GM12878 (cell line): ENCODE measurements around the gene MAGEE1. TPM values are rescaled to one million over a fixed set of nuclear protein-coding genes. Genes with fewer than 3 reads are reported as not detected.

Experiments
- ATAC-seq: fragments of 200-7000 bp; cut with Tn5 transposase; 3 replicates; pipeline ENCODE4 v1.9.1; 2020; ENCODE audit warnings: mild to moderate bottlenecking, moderate library complexity
- BruUV-seq: library from RNA; stranded (reverse); fragments of 400-500 nt; replicated peaks from 2 replicates; lab custom pipeline; 2021; lab: Mats Ljungman, UMichigan
- CTCF ChIA-PET: fragments of 300-600 bp; sonication (Branson Sonifier 250); formaldehyde crosslinking; extraction: SDS; loops from one replicate; lab custom pipeline; 2021; ENCODE audit warnings: inconsistent platforms; lab: Yijun Ruan, JAX
- POLR2A ChIA-PET: fragments of 350-600 bp; formaldehyde crosslinking; extraction: SDS; loops from one replicate; lab custom pipeline; 2021; ENCODE audit warnings: inconsistent platforms; lab: Charles Lee
- RAD21 ChIA-PET: fragments of 300-600 bp; sonication (Branson Sonifier 250); formaldehyde crosslinking; loops from one replicate; lab custom pipeline; 2023; ENCODE audit warnings: antibody characterized with exemption; ENCODE audit not compliant: unreplicated experiment; lab: Charles Lee
- SMC1A ChIA-PET: fragments of 300-600 bp; sonication (Branson Sonifier 250); formaldehyde crosslinking; loops from one replicate; lab custom pipeline; 2023; ENCODE audit not compliant: unreplicated experiment, uncharacterized antibody; lab: Charles Lee
- DNase-seq: peaks from one replicate; pipeline ENCODE4 v3.0.0-alpha.2; 2011; ENCODE audit warnings: low read depth, low spot score
- FAIRE-seq: peaks from 3 replicates; lab custom pipeline; 2011; peaks lifted over from hg19 to GRCh38; lab: Jason Lieb, UNC
- H2AFZ ChIP-seq: 2 replicates; pipeline ENCODE4 v1.6.0; 2011; ENCODE audit warnings: low read depth, low read length, control low read depth; ENCODE audit not compliant: control insufficient read depth
- H3K27ac ChIP-seq: 2 replicates; pipeline ENCODE4 v1.5.1; 2011; ENCODE audit warnings: control low read depth; ENCODE audit not compliant: control insufficient read depth, insufficient read depth
- H3K27me3 ChIP-seq, 2 experiments: replicated peaks in 1 of 2; 2 replicates each; pipeline versions ENCODE4 v1.6.0 to v1.6.1; 2011; ENCODE audit warnings: low read length in 1 of 2; ENCODE audit not compliant: control insufficient read depth in 2 of 2, insufficient read depth in 2 of 2
- H3K36me3 ChIP-seq, 2 experiments: 2 replicates each; pipeline ENCODE4 v1.5.1; 2011; ENCODE audit warnings: low read length in 1 of 2; ENCODE audit not compliant: control insufficient read depth in 2 of 2, insufficient read depth in 2 of 2
- H3K4me1 ChIP-seq: 2 replicates; pipeline ENCODE4 v1.6.1; 2011; ENCODE audit warnings: mild to moderate bottlenecking, low read length, moderate library complexity, mixed read lengths; ENCODE audit not compliant: control insufficient read depth, insufficient read depth
- H3K4me2 ChIP-seq: 2 replicates; pipeline ENCODE4 v1.6.0; 2011; ENCODE audit warnings: control low read depth; ENCODE audit not compliant: control insufficient read depth, insufficient read depth
- H3K4me3 ChIP-seq: fragments of 200-600 bp; sonication (generic); 2 replicates; pipeline ENCODE4 v1.5.1; 2016
- H3K79me2 ChIP-seq: 2 replicates; pipeline ENCODE4 v1.6.0; 2011; ENCODE audit warnings: low read length; ENCODE audit not compliant: control insufficient read depth, insufficient read depth
- H3K9ac ChIP-seq: 2 replicates; pipeline ENCODE4 v1.8.0; 2011; ENCODE audit warnings: low read length, control low read depth, mixed read lengths; ENCODE audit not compliant: control insufficient read depth, insufficient read depth
- H3K9me3 ChIP-seq: replicated peaks from 3 replicates; pipeline ENCODE4 v1.5.1; 2011; ENCODE audit warnings: mild to moderate bottlenecking, low read length; ENCODE audit not compliant: control insufficient read depth, insufficient read depth
- H4K20me1 ChIP-seq: 2 replicates; pipeline ENCODE4 v1.6.0; 2011; ENCODE audit not compliant: control insufficient read depth, insufficient read depth
- BCLAF1 ChIP-seq: fragments of 450-650 bp; IDR thresholded peaks from 2 replicates; pipeline ENCODE4 v1.6.1; 2017; ENCODE audit warnings: antibody characterized with exemption, mild to moderate bottlenecking, moderate library complexity
- CEBPB ChIP-seq, 2 experiments: fragments of 150-350 bp in 1 of 2; IDR thresholded peaks; 2 replicates each; pipeline ENCODE4 v1.6.1; 2012 to 2014; ENCODE audit warnings: low read depth in 2 of 2, low read length in 2 of 2, borderline replicate concordance in 1 of 2, inconsistent platforms in 1 of 2
- FOXK2 ChIP-seq: fragments of 450-650 bp; IDR thresholded peaks from 2 replicates; pipeline ENCODE4 v1.6.1; 2017; ENCODE audit warnings: mild to moderate bottlenecking, moderate library complexity
- POLR2AphosphoS5 ChIP-seq: IDR thresholded peaks from 2 replicates; pipeline ENCODE4 v1.6.1; 2011; ENCODE audit warnings: mild to moderate bottlenecking, low read length, inconsistent platforms
- RAD51 ChIP-seq: fragments of 450-650 bp; IDR thresholded peaks from 2 replicates; pipeline ENCODE4 v1.6.1; 2016; ENCODE audit warnings: moderate library complexity, mild to moderate bottlenecking, inconsistent platforms
- SPI1 ChIP-seq: IDR thresholded peaks from 2 replicates; pipeline ENCODE4 v1.6.1; 2011; ENCODE audit warnings: low read depth, mild to moderate bottlenecking, low read length, moderate library complexity, borderline replicate concordance; ENCODE audit not compliant: insufficient read depth
- STAT1 ChIP-seq: fragments of 450-650 bp; conservative IDR thresholded peaks from 2 replicates; pipeline ENCODE4 v1.6.1; 2014; ENCODE audit warnings: antibody characterized with exemption, mild to moderate bottlenecking
- SUZ12 ChIP-seq: fragments of 200-600 bp; sonication (generic); IDR thresholded peaks from one replicate; pipeline ENCODE4 v1.6.1; 2018; ENCODE audit warnings: antibody characterized with exemption, mild to moderate bottlenecking; ENCODE audit not compliant: unreplicated experiment
- ZZZ3 ChIP-seq: IDR thresholded peaks from 2 replicates; pipeline ENCODE4 v1.6.1; 2011; ENCODE audit warnings: low read depth; ENCODE audit not compliant: control insufficient read depth, insufficient read length
- WGBS: methylation state at CpG from one replicate; pipeline ENCODE4 v1.1.6; 2016; ENCODE audit warnings: low lambda C conversion rate; ENCODE audit not compliant: insufficient replicate concordance, insufficient coverage; ENCODE audit errors: missing lambda C conversion rate; 5-methylcytosine and 5-hydroxymethylcytosine counted together
- in situ Hi-C: fragments of 300-500 bp; cut with MboI; formaldehyde crosslinking; loops from 9 replicates; pipeline ENCODE4 v1.14.3; 2018; ENCODE audit warnings: mixed read lengths
- intact Hi-C: fragments of 100-400 bp; cut with micrococcal nuclease; formaldehyde crosslinking; loops from one replicate; pipeline ENCODE4 v1.14.2; 2022; ENCODE audit not compliant: unreplicated experiment
- polyA plus RNA-seq, 11 experiments: library from polyadenylated mRNA; depleted of rRNA in 4 of 11; unstranded in 6 of 11; stranded (reverse) in 5 of 11; fragments of >200 nt; fragmentation: Nextera tagmentation in 4 of 11; fragmentation: Illumina TruSeq in 1 of 11; extraction: Ambion mirVana in 4 of 11; extraction: Trizol in 1 of 11; gene quantifications; 1 replicate in 1 of 11; 2 replicates in 10 of 11; pipeline versions ENCODE4 v1.2.1 to v1.2.3, GENCODE V29; 2011 to 2016; ENCODE audit warnings: inconsistent platforms in 2 of 11, missing spikeins in 2 of 11, low read depth in 1 of 11
- total RNA-seq, 4 experiments: library from RNA; depleted of rRNA in 3 of 4; stranded (reverse); fragments of >200 nt in 3 of 4; fragmentation: Illumina TruSeq in 1 of 4; extraction: Trizol in 1 of 4; gene quantifications; 2 replicates each; pipeline versions ENCODE4 v1.2.1 to v1.2.3, GENCODE V29; 2013 to 2021
- TF ChIP-seq, protein P1 (sequence below): fragments of 450-650 bp; IDR thresholded peaks from 2 replicates; pipeline ENCODE4 v1.6.1; 2018; ENCODE audit warnings: mild to moderate bottlenecking, low read depth, moderate library complexity; ENCODE audit not compliant: partially characterized antibody
- TF ChIP-seq, protein P2 (sequence below): fragments of 150-350 bp; IDR thresholded peaks from 2 replicates; pipeline ENCODE4 v1.6.1; 2016; ENCODE audit warnings: low read depth, low read length
- TF ChIP-seq, protein P3 (sequence below): fragments of 450-650 bp; IDR thresholded peaks from 2 replicates; pipeline ENCODE4 v1.6.1; 2017; ENCODE audit warnings: borderline replicate concordance

The MAGEE1 gene
- total and polyA plus RNA-seq, 10 of the 15 experiments (the other 5 are each of a cell fraction or from before 2014, with no cell fraction given) = 0.07 to 4.8 (median 1.0) TPM

- H3K4me1 ChIP-seq = no peaks in the 10 kb centered on the region
- H3K4me2 ChIP-seq = no peak overlapping the region
- in situ Hi-C loops = loop anchor here (10.0 kb wide), 1 partner anchor 169 kb away; no protein-coding TSS in a partner anchor
- no peaks in the 10 kb centered on the region for H3K9me3 ChIP-seq
- CTCF ChIA-PET = interaction anchor here (0.6 to 5.0 kb wide), 10 partner anchors 12 to 290 kb away, joined by 3 to 57 read pairs (median 3); no protein-coding TSS in a partner anchor
- H3K36me3 ChIP-seq = no peaks in the 10 kb centered on the region
- no peak overlapping the region for H3K4me3 ChIP-seq
- H3K79me2 ChIP-seq = no peaks in the 10 kb centered on the region
- ATAC-seq (no peak), FAIRE-seq (no peak), DNase-seq (no peak)
- no peak overlapping the region for H3K9ac ChIP-seq
- POLR2A ChIA-PET = no interaction called here
- H3K27me3 ChIP-seq = no peaks in the 10 kb centered on the region
- H2AFZ ChIP-seq = no peak overlapping the region
- no peaks in the 10 kb centered on the region for H4K20me1 ChIP-seq
- RAD21 ChIA-PET = interaction anchor here (0.8 to 2.3 kb wide), 2 partner anchors 12 to 175 kb away, joined by 3 to 20 read pairs; no protein-coding TSS in a partner anchor
- SMC1A ChIA-PET = interaction anchor here (0.6 to 2.3 kb wide), 2 partner anchors 175 to 1153 kb away, joined by 3 to 15 read pairs; no protein-coding TSS in a partner anchor
- no peak overlapping the region for H3K27ac ChIP-seq
- 27% methylated on average over 2 of the region's 2 CpGs for WGBS
- no TSS peak for BruUV-seq
- intact Hi-C loops = loop anchor here (1.0 kb wide), 1 partner anchor 175 kb away; no protein-coding TSS in a partner anchor
- no peak for TF ChIP-seq FOXK2
- TF ChIP-seq, protein P1, sequence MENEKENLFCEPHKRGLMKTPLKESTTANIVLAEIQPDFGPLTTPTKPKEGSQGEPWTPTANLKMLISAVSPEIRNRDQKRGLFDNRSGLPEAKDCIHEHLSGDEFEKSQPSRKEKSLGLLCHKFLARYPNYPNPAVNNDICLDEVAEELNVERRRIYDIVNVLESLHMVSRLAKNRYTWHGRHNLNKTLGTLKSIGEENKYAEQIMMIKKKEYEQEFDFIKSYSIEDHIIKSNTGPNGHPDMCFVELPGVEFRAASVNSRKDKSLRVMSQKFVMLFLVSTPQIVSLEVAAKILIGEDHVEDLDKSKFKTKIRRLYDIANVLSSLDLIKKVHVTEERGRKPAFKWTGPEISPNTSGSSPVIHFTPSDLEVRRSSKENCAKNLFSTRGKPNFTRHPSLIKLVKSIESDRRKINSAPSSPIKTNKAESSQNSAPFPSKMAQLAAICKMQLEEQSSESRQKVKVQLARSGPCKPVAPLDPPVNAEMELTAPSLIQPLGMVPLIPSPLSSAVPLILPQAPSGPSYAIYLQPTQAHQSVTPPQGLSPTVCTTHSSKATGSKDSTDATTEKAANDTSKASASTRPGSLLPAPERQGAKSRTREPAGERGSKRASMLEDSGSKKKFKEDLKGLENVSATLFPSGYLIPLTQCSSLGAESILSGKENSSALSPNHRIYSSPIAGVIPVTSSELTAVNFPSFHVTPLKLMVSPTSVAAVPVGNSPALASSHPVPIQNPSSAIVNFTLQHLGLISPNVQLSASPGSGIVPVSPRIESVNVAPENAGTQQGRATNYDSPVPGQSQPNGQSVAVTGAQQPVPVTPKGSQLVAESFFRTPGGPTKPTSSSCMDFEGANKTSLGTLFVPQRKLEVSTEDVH = no peak
- TF ChIP-seq SPI1 = no peak
- TF ChIP-seq SUZ12 = no peak
- TF ChIP-seq BCLAF1 = no peak
- no peak for TF ChIP-seq POLR2AphosphoS5
- TF ChIP-seq, protein P2, sequence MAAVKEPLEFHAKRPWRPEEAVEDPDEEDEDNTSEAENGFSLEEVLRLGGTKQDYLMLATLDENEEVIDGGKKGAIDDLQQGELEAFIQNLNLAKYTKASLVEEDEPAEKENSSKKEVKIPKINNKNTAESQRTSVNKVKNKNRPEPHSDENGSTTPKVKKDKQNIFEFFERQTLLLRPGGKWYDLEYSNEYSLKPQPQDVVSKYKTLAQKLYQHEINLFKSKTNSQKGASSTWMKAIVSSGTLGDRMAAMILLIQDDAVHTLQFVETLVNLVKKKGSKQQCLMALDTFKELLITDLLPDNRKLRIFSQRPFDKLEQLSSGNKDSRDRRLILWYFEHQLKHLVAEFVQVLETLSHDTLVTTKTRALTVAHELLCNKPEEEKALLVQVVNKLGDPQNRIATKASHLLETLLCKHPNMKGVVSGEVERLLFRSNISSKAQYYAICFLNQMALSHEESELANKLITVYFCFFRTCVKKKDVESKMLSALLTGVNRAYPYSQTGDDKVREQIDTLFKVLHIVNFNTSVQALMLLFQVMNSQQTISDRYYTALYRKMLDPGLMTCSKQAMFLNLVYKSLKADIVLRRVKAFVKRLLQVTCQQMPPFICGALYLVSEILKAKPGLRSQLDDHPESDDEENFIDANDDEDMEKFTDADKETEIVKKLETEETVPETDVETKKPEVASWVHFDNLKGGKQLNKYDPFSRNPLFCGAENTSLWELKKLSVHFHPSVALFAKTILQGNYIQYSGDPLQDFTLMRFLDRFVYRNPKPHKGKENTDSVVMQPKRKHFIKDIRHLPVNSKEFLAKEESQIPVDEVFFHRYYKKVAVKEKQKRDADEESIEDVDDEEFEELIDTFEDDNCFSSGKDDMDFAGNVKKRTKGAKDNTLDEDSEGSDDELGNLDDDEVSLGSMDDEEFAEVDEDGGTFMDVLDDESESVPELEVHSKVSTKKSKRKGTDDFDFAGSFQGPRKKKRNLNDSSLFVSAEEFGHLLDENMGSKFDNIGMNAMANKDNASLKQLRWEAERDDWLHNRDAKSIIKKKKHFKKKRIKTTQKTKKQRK = no peak
- no peak for TF ChIP-seq CEBPB (IDR thresholded peaks at IDR 0.05; ENCODE audit: borderline replicate concordance in 1 of 2, low read depth in 2 of 2, low read length in 2 of 2)
- TF ChIP-seq, protein P3, sequence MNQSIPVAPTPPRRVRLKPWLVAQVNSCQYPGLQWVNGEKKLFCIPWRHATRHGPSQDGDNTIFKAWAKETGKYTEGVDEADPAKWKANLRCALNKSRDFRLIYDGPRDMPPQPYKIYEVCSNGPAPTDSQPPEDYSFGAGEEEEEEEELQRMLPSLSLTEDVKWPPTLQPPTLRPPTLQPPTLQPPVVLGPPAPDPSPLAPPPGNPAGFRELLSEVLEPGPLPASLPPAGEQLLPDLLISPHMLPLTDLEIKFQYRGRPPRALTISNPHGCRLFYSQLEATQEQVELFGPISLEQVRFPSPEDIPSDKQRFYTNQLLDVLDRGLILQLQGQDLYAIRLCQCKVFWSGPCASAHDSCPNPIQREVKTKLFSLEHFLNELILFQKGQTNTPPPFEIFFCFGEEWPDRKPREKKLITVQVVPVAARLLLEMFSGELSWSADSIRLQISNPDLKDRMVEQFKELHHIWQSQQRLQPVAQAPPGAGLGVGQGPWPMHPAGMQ = no peak
- TF ChIP-seq ZZZ3 = no peak
- TF ChIP-seq STAT1 = no peak
- TF ChIP-seq RAD51 = no peak
These were observed 26.4 kb downstream of the MAGEE1 start for GRCh38 chrX:76453737-76454406.
